Muscle of back (tissue), 11 donors: ENCODE results near the gene NUP210. TPM values are rescaled to one million over a fixed set of nuclear protein-coding genes. Genes with fewer than 3 reads are reported as not detected.
"Not testable (repeated sequence)": the region's sequence is repeated elsewhere in the genome, so short reads cannot be mapped to it uniquely, and the experiment has no call there.

Experiments
- DNase-seq, 3 donors: peaks; one replicate each; pipeline versions ENCODE4 v3.0.0 to v3.0.0-alpha.2; 2013
- polyA plus RNA-seq, 10 donors: library from polyadenylated mRNA; unstranded; fragments of 120-200 nt; gene quantifications; one replicate each; pipeline ENCODE4 v1.2.1, GENCODE V29; 2013; ENCODE audit not compliant: insufficient read length in 10 of 10

Gene NUP210
- polyA plus RNA-seq, 10 donors: 7.2 to 11.8 (median 8.5) TPM

- DNase-seq: no peak
Observed at GRCh38 chr3:13407926-13408325, 12.2 kb downstream of the NUP210 start.

GRCh38 chr3:13407475-13407874, 12.6 kb downstream of the NUP210 start:
- DNase-seq: no peak

GRCh38 chr3:13406190-13406589, 13.9 kb downstream of the NUP210 start:
- no peak for DNase-seq

- no peak for DNase-seq
Observed at GRCh38 chr3:13405614-13406013, 14.5 kb downstream of the NUP210 start.

GRCh38 chr3:13404626-13405452, 15.3 kb downstream of the NUP210 start:
- DNase-seq: no peak

- DNase-seq: no peak
Observed at GRCh38 chr3:13403847-13404246, 16.3 kb downstream of the NUP210 start.

- no peak for DNase-seq
Observed at GRCh38 chr3:13403213-13403819, 16.8 kb downstream of the NUP210 start.

GRCh38 chr3:13401149-13401548, 19.0 kb downstream of the NUP210 start:
- no peak for DNase-seq

- DNase-seq: no peak
Observed at GRCh38 chr3:13400114-13400673, 19.9 kb downstream of the NUP210 start.

- no peak for DNase-seq
Observed at GRCh38 chr3:13399603-13400002, 20.5 kb downstream of the NUP210 start.

GRCh38 chr3:13397316-13397715, 22.8 kb downstream of the NUP210 start:
- no peak for DNase-seq

- DNase-seq: no peak
Observed at GRCh38 chr3:13394363-13394762, 25.8 kb downstream of the NUP210 start.

- no peak for DNase-seq
Observed at GRCh38 chr3:13393427-13394360, 26.4 kb downstream of the NUP210 start.

GRCh38 chr3:13391308-13391707, 28.8 kb downstream of the NUP210 start:
- no peak for DNase-seq

- DNase-seq: no peak
Observed at GRCh38 chr3:13389378-13389777, 30.7 kb downstream of the NUP210 start.

GRCh38 chr3:13388816-13389215, 31.3 kb downstream of the NUP210 start:
- DNase-seq: no peak

GRCh38 chr3:13385373-13385965, 34.7 kb downstream of the NUP210 start:
- DNase-seq: no peak

GRCh38 chr3:13380971-13381370, 39.2 kb downstream of the NUP210 start:
- DNase-seq: no peak

- DNase-seq: peak; percentile 37 to 51 (median 45)
Observed at GRCh38 chr3:13379201-13379830, 40.8 kb downstream of the NUP210 start.

GRCh38 chr3:13378155-13378554, 42.0 kb downstream of the NUP210 start:
- DNase-seq: no peak

GRCh38 chr3:13377741-13378140, 42.4 kb downstream of the NUP210 start:
- DNase-seq: not testable (repeated sequence)
